Neural crest cell (in vitro differentiated cells): Measurements from ENCODE around the gene SGCE. TPM values are rescaled to one million over a fixed set of nuclear protein-coding genes. Genes with fewer than 3 reads are reported as not detected.

Source experiments
- DNase-seq: peaks from one replicate; pipeline ENCODE4 v3.0.0; 2021; ENCODE audit warnings: low read depth, mixed read lengths, low spot score
- H3K27ac Mint-ChIP-seq: one replicate; pipeline ENCODE4 v1.8.0; 2021; ENCODE audit warnings: mild to moderate bottlenecking, mixed read lengths; ENCODE audit not compliant: unreplicated experiment
- H3K27me3 Mint-ChIP-seq: 2 replicates; pipeline ENCODE4 v1.8.0; 2021; ENCODE audit warnings: low read depth, mild to moderate bottlenecking, mixed read lengths
- H3K36me3 Mint-ChIP-seq: 2 replicates; pipeline ENCODE4 v1.8.0; 2021; ENCODE audit warnings: low read depth, mild to moderate bottlenecking, mixed read lengths
- H3K4me1 Mint-ChIP-seq: 2 replicates; pipeline ENCODE4 v1.8.0; 2021; ENCODE audit warnings: mixed read lengths
- H3K4me3 Mint-ChIP-seq: one replicate; pipeline ENCODE4 v1.8.0; 2021; ENCODE audit warnings: mild to moderate bottlenecking, mixed read lengths
- H3K9me3 Mint-ChIP-seq: 2 replicates; pipeline ENCODE4 v1.8.0; 2021; ENCODE audit warnings: mixed read lengths
- CTCF ChIP-seq: fragments of 200-600 bp; sonication (generic); conservative IDR thresholded peaks from 2 replicates; pipeline ENCODE4 v1.5.0; 2021; ENCODE audit warnings: antibody characterized with exemption, mild to moderate bottlenecking
- total RNA-seq: library from RNA; stranded (reverse); gene quantifications from 2 replicates; pipeline ENCODE4 v1.2.1, GENCODE V29; 2021

SGCE gene
- total RNA-seq, 1 donor from 2014 or later, result 44.9 TPM

GRCh38 chr7:94650147-94651051 is 5.5 kb downstream of the SGCE start:
- peak overlapping the region; percentile 33 for H3K4me3 Mint-ChIP-seq

GRCh38 chr7:94649450-94649849 is 6.5 kb downstream of the SGCE start:
- Mint-ChIP-seq H3K9me3 (no peaks in the 10 kb centered on the region), H3K4me1 (peaks cover 44% of the 10 kb centered on the region), H3K4me3 (no peak overlapping the region), H3K36me3 (no peaks in the 10 kb centered on the region), H3K27ac (no peak overlapping the region), H3K27me3 (no peaks in the 10 kb centered on the region)
- no peak for TF ChIP-seq CTCF
- DNase-seq, result no peak

More at GRCh38 chr7:94650147-94651051, 5.5 kb downstream of the SGCE start:
- no peak for TF ChIP-seq CTCF
- Mint-ChIP-seq H3K36me3 (no peaks in the 10 kb centered on the region), H3K9me3 (no peaks in the 10 kb centered on the region), H3K27me3 (no peaks in the 10 kb centered on the region), H3K4me1 (peaks cover 48% of the 10 kb centered on the region), H3K27ac (no peak overlapping the region)
- no peak for DNase-seq

GRCh38 chr7:94648731-94649130 is 7.2 kb downstream of the SGCE start:
- H3K9me3 Mint-ChIP-seq, result no peaks in the 10 kb centered on the region
- no peak overlapping the region for H3K27ac Mint-ChIP-seq
- DNase-seq, result no peak
- H3K36me3 Mint-ChIP-seq, result no peaks in the 10 kb centered on the region
- no peak for TF ChIP-seq CTCF
- H3K4me1 Mint-ChIP-seq, result peaks cover 45% of the 10 kb centered on the region
- no peaks in the 10 kb centered on the region for H3K27me3 Mint-ChIP-seq
- H3K4me3 Mint-ChIP-seq, result no peak overlapping the region

- Mint-ChIP-seq H3K9me3 (no peaks in the 10 kb centered on the region), H3K36me3 (no peaks in the 10 kb centered on the region), H3K4me3 (no peak overlapping the region), H3K4me1 (peaks cover 55% of the 10 kb centered on the region), H3K27ac (no peak overlapping the region), H3K27me3 (no peaks in the 10 kb centered on the region)
- no peak for DNase-seq
- TF ChIP-seq CTCF, result no peak
Observed at GRCh38 chr7:94647295-94647694, 8.6 kb downstream of the SGCE start.

- H3K36me3 Mint-ChIP-seq, result peaks cover 3% of the 10 kb centered on the region
- no peak overlapping the region for H3K4me3 Mint-ChIP-seq
- H3K4me1 Mint-ChIP-seq, result peaks cover 44% of the 10 kb centered on the region
- H3K27ac Mint-ChIP-seq, result no peak overlapping the region
- no peaks in the 10 kb centered on the region for H3K27me3 Mint-ChIP-seq
- DNase-seq, result no peak
- no peaks in the 10 kb centered on the region for H3K9me3 Mint-ChIP-seq
- no peak for TF ChIP-seq CTCF
Observed at GRCh38 chr7:94643771-94644545, 12.0 kb downstream of the SGCE start.
